ENCODE measurements around the gene ABI2.

DNA sequence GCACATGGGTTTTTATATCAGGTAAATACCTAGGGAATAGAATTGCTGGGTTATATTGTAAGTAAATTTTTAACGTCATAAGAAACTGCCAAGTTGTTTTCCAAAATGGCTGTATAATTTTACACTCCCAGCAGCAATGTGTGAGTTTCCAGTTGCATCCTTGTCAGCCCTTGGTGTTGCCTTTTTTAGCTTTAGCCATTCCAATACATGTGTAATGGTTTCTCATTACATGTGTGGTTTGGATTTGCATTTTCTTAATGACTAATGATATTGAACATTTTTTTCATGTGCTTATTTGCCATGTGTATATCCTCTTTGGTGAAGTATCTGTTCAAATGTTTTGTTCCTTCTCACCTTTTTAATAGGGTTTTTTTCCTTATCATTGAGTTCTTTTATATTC, 70.8 kb downstream of the ABI2 start:
- no peak for TF ChIP-seq EZH2 (IDR thresholded peaks at IDR 0.05; ENCODE audit: borderline replicate concordance, low read length)
- TF ChIP-seq, protein P1, sequence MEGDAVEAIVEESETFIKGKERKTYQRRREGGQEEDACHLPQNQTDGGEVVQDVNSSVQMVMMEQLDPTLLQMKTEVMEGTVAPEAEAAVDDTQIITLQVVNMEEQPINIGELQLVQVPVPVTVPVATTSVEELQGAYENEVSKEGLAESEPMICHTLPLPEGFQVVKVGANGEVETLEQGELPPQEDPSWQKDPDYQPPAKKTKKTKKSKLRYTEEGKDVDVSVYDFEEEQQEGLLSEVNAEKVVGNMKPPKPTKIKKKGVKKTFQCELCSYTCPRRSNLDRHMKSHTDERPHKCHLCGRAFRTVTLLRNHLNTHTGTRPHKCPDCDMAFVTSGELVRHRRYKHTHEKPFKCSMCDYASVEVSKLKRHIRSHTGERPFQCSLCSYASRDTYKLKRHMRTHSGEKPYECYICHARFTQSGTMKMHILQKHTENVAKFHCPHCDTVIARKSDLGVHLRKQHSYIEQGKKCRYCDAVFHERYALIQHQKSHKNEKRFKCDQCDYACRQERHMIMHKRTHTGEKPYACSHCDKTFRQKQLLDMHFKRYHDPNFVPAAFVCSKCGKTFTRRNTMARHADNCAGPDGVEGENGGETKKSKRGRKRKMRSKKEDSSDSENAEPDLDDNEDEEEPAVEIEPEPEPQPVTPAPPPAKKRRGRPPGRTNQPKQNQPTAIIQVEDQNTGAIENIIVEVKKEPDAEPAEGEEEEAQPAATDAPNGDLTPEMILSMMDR (conservative IDR thresholded peaks at IDR 0.05 in 1 of 2, IDR thresholded peaks at IDR 0.05 in 1 of 2; ENCODE audit: extremely low read depth in 1 of 2, insufficient read depth in 1 of 2, low read depth in 1 of 2, low read length in 2 of 2): no peak
